Endothelial cell of umbilical vein (primary cell): ENCODE results near the gene ANKRD28.

Experiments used
- POLR2A ChIP-seq: IDR thresholded peaks from 2 replicates; pipeline ENCODE4 v1.6.1; 2012; ENCODE audit warnings: low read depth, mild to moderate bottlenecking, control low read depth, low read length
- TF ChIP-seq, protein P1 (sequence below), 2 donors: IDR thresholded peaks; 1 replicate in 1 of 2; 2 replicates in 1 of 2; pipeline ENCODE4 v1.5.1; 2011; ENCODE audit warnings: low read length in 2 of 2, mild to moderate bottlenecking in 2 of 2, moderate library complexity in 2 of 2, control low read depth in 1 of 2, inconsistent platforms in 1 of 2, low read depth in 1 of 2; ENCODE audit not compliant: insufficient read depth in 1 of 2; ENCODE audit errors: extremely low read depth in 1 of 2

DNA sequence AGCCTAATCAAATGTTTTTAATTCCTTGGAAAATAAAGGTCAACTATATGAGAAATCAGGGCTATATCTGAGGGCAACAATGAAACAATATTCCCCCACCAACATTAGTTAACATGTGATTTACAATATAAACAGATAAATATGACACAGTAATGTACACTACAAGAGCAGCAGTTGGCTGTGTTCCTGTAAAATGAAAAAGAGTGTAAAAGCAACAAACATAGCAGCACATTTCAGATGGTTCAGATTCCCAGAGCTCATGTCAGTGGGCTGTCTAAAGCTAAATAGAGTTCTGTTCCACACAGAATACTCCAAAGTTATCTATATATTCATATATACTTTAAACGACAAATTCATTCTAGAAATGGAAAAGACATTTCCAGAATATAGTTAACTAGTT lies 42.6 kb downstream of the ANKRD28 start:
- TF ChIP-seq, protein P1, sequence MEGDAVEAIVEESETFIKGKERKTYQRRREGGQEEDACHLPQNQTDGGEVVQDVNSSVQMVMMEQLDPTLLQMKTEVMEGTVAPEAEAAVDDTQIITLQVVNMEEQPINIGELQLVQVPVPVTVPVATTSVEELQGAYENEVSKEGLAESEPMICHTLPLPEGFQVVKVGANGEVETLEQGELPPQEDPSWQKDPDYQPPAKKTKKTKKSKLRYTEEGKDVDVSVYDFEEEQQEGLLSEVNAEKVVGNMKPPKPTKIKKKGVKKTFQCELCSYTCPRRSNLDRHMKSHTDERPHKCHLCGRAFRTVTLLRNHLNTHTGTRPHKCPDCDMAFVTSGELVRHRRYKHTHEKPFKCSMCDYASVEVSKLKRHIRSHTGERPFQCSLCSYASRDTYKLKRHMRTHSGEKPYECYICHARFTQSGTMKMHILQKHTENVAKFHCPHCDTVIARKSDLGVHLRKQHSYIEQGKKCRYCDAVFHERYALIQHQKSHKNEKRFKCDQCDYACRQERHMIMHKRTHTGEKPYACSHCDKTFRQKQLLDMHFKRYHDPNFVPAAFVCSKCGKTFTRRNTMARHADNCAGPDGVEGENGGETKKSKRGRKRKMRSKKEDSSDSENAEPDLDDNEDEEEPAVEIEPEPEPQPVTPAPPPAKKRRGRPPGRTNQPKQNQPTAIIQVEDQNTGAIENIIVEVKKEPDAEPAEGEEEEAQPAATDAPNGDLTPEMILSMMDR (IDR thresholded peaks at IDR 0.05; ENCODE audit: extremely low read depth in 1 of 2, insufficient read depth in 1 of 2, low read depth in 1 of 2, low read length in 2 of 2): no peak
- no peak for TF ChIP-seq POLR2A
